SKM-1 (cell line): Measurements from ENCODE around the gene XIRP2.

Source experiments
- DNase-seq: peaks from one replicate; lab custom pipeline; 2025; ENCODE audit not compliant: unreplicated experiment; lab: John Stamatoyannopoulos, UW

The XIRP2 gene

GRCh38 chr2:167134381-167135072 lies 246.2 kb downstream of the XIRP2 start:
- DNase-seq = no peak

GRCh38 chr2:167135706-167136105 lies 247.4 kb downstream of the XIRP2 start:
- no peak for DNase-seq

- no peak for DNase-seq
Observed at GRCh38 chr2:167136879-167137596, 248.8 kb downstream of the XIRP2 start.

GRCh38 chr2:167140330-167140729 lies 252.1 kb downstream of the XIRP2 start:
- DNase-seq = no peak

DNA sequence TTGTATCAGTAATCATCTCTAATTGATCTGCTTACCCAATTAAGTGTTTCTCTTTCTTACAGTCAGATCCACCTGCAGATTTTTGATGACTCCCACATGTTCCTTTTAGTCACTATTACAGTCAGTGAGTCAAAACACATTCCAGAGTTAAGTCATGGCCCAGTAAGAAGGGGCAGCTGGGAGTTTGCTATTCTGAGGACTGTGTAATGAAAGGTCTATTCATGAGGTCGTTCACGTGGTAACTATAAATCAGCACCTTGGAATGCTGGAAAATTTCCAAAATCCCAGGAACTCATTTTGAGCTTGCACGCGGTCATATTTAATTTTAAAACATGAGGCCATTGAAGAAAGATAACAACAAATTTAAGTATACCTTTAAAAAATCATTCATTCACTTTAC lies 252.5 kb downstream of the XIRP2 start:
- DNase-seq = no peak

- no peak for DNase-seq
Observed at GRCh38 chr2:167142554-167142953, 254.3 kb downstream of the XIRP2 start.

DNA sequence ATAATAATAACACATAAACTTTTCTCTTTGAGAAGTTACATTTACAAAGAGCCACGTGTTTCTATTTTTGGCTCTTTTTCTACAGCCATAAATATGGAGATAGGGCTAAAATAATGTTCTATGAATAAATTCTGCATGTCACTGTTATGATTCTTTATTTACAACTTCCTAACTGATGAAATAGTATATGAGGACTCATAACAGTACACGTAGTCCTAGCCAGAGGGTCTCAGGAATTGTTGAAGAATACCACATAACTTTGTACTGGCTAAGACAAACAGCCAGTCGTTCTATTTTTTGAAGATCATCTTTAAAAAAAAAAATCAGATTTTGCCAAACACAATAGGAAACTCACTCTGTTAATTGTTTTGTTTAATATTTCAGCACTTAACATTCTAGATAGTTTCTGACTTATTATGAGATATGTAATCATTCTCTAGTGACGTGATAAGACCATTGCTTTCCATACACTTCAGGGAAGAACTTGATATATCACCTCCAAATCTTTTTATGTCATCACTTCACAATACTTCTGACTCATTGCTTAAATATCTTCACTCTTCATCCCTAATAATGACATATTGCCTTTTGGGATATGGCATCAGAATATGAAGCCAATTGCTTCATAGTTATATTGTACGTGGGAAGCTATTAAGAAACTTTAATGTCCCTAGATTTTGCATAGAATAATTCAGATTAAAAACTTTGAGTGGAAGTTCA lies 256.1 kb downstream of the XIRP2 start:
- no peak for DNase-seq

GRCh38 chr2:167147271-167147941 lies 259.1 kb downstream of the XIRP2 start:
- DNase-seq = no peak

DNA sequence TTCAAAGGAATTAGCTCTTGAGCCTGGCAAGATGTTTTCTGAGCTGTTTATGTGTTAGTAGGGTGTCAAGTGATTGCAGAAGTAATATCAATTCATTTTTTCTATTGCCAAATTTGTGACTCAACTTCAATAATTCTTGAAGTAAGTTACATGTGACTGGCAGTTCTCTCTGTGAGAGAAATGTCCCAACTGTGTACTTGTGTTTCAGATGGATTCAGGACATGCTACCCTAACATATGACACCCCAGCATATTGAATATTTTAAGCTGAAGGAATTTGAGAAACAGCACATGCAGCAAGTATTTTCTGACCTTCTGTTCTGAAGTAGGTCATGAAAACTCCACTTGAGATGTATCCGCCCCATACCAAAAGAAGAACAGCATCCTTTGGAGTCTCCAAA lies 263.6 kb downstream of the XIRP2 start:
- no peak for DNase-seq

DNA sequence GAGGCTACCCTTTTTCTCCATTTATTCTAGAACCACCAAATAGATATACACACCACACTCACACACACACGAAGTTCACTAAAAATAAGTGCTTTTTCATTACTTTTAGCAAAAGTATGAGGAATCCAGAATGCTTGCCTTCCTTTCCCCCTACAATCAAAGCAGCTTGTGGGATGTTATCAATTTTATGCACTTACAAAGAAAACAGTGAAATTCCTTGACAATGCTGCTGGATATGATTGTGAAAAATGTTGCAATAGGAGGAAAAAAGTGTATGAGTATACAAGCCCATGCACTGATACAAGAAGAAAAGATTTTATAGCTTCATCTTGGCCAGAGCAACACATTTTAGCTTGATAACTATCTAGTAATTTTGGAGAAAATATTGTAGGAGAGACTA lies 269.2 kb downstream of the XIRP2 start:
- DNase-seq = no peak

DNA sequence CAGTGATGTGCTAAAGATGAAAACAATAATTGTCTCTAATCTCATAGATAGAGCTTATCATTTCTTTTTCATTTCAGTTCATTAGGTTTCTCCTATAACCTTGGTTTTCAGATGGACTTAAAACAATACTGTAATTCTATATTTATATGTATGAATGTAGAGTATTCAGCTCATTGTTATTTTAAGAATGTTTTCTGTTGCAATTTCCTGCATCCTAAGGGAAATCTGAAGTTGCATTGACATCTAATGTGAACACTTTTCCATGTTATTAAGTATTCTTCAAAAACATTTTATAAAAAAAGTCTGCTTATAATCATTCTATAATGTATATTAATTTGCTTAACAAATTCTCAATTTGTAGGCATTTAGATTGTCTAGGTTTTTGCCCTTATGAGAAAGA lies 288.9 kb downstream of the XIRP2 start:
- DNase-seq = no peak

GRCh38 chr2:167181134-167181533 lies 292.9 kb downstream of the XIRP2 start:
- DNase-seq = no peak

DNA sequence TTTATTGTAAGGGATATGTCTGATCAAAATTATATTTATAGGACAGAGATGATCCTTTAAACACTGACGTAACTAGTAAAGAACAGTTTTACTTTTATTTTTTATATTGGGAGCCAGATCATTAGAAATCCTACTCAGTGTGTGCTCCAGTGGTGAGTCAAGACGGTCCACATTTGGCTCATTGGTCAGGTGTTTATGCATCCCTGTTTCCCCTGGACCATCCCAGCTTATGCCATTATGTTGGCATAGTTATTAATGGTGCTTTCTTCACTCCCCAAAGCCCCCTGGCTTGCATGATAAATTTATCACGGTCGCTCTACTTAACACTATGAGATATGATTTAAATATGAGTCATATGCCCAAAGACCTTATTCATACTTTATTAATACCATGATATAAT lies 293.4 kb downstream of the XIRP2 start:
- no peak for DNase-seq

GRCh38 chr2:167182403-167182802 lies 294.1 kb downstream of the XIRP2 start:
- no peak for DNase-seq

DNA sequence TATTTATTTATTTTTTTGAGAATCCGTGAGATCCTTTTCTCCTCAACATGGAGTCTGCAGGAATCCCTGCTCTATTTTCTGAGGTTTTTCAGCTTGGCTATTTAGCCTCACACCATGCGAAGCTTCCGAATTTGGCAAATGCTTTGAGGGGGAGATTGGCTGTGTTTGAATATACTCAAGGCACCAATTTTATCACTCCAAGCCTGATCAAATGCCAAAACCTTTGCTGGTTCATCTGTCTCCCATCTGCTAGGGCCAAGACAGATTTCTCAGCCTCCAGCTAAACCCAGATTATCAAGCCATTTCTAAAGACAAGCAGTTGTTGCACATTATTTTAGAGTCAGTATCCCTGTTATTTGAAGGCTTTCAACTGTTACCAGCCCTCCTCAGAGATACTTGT lies 295.7 kb downstream of the XIRP2 start:
- DNase-seq = no peak

- no peak for DNase-seq
Observed at GRCh38 chr2:167186465-167186864, 298.2 kb downstream of the XIRP2 start.

GRCh38 chr2:167187049-167187727 lies 298.9 kb downstream of the XIRP2 start:
- no peak for DNase-seq

- no peak for DNase-seq
Observed at GRCh38 chr2:167187978-167188967, 300.0 kb downstream of the XIRP2 start.

- DNase-seq = no peak
Observed at GRCh38 chr2:167190053-167190452, 301.8 kb downstream of the XIRP2 start.

GRCh38 chr2:167191588-167191987 lies 303.3 kb downstream of the XIRP2 start:
- DNase-seq = no peak
